ENCODE data around the gene TUBA8. TPM values are rescaled to one million over a fixed set of nuclear protein-coding genes. Genes with fewer than 3 reads are reported as not detected.
A peak's percentile ranks its signal among the peaks of the same experiment; 100 is the strongest.

TUBA8 gene
- polyA plus RNA-seq, 1 donor (not counting 4 experiments of a cell fraction or from before 2014, with no cell fraction given), result 0.35 TPM

DNA sequence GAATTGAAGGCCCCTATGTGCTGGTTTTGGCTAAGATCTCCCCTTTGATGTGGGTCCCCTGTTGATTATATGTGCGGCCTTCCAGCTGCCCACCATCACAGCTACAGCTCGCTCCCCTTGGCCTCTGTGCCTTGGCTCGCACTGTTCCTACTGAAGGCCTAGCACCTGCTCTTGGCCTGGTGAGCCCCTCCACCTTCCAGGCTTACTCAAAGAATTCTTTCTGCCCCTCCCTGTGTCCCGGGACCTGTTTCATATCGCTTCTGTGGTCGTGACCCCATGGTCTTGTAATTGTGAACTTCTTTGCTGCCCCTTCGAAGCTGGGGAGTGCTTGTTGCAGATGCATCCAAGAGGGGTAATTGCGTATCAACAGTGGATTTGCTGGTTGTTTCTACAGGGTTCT, 20.3 kb upstream of the TUBA8 start:
- H3K9ac ChIP-seq (ENCODE audit: control insufficient read depth, extremely low read depth, insufficient read depth, low read length), result no peak overlapping the region
- no peak overlapping the region for H3K4me3 ChIP-seq (ENCODE audit: control insufficient read depth in 2 of 3, extremely low read depth in 1 of 3, insufficient read depth in 2 of 3, low read depth in 1 of 3, low read length in 3 of 3)
- no peaks in the 10 kb centered on the region for H4K20me1 ChIP-seq (ENCODE audit: control insufficient read depth, extremely low read depth, insufficient read depth, low read length)
- H3K4me2 ChIP-seq (ENCODE audit: control insufficient read depth, extremely low read depth, insufficient read depth, low read depth, low read length), result no peak overlapping the region
- peaks cover 11% of the 10 kb centered on the region for H3K4me1 ChIP-seq (ENCODE audit: control insufficient read depth, extremely low read depth, insufficient read depth, low read length)
- no peaks in the 10 kb centered on the region for H3K9me1 ChIP-seq (ENCODE audit: control insufficient read depth, extremely low read depth, insufficient read depth, low read length)
- FAIRE-seq (no peak), DNase-seq (ENCODE audit: low read depth, low spot score) (no peak)
- H2AFZ ChIP-seq (ENCODE audit: control insufficient read depth, low read length), result no peak overlapping the region
- TF ChIP-seq, protein P1, sequence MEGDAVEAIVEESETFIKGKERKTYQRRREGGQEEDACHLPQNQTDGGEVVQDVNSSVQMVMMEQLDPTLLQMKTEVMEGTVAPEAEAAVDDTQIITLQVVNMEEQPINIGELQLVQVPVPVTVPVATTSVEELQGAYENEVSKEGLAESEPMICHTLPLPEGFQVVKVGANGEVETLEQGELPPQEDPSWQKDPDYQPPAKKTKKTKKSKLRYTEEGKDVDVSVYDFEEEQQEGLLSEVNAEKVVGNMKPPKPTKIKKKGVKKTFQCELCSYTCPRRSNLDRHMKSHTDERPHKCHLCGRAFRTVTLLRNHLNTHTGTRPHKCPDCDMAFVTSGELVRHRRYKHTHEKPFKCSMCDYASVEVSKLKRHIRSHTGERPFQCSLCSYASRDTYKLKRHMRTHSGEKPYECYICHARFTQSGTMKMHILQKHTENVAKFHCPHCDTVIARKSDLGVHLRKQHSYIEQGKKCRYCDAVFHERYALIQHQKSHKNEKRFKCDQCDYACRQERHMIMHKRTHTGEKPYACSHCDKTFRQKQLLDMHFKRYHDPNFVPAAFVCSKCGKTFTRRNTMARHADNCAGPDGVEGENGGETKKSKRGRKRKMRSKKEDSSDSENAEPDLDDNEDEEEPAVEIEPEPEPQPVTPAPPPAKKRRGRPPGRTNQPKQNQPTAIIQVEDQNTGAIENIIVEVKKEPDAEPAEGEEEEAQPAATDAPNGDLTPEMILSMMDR (optimal IDR thresholded peaks at IDR 0.05 in 1 of 3, IDR thresholded peaks at IDR 0.05 in 1 of 3, conservative IDR thresholded peaks at IDR 0.05 in 1 of 3; ENCODE audit: extremely low read depth in 1 of 3, insufficient read depth in 2 of 3, low read length in 3 of 3), result no peak
- no peak for TF ChIP-seq EZH2 (IDR thresholded peaks at IDR 0.05; ENCODE audit: low read length)
- no peak overlapping the region for H3K27ac ChIP-seq (ENCODE audit: control insufficient read depth, insufficient read depth, low read length)
- H3K79me2 ChIP-seq (ENCODE audit: control insufficient read depth, insufficient read depth, low read length), result no peaks in the 10 kb centered on the region
- no peaks in the 10 kb centered on the region for H3K27me3 ChIP-seq (ENCODE audit: control insufficient read depth, extremely low read depth, insufficient read depth, low read length)
- H3K9me3 ChIP-seq (ENCODE audit: control insufficient read depth, low read depth, low read length), result no peaks in the 10 kb centered on the region
- dilution Hi-C loops (cut with MboI; ENCODE audit: extremely low pct_ligation_motif_present, low sequenced_read_pairs), result no loop called here
- H3K36me3 ChIP-seq (ENCODE audit: control insufficient read depth in 2 of 2, extremely low read depth in 1 of 2, insufficient read depth in 2 of 2, low read length in 2 of 2), result peaks cover 14 to 22% of the 10 kb centered on the region in 2 experiments

DNA sequence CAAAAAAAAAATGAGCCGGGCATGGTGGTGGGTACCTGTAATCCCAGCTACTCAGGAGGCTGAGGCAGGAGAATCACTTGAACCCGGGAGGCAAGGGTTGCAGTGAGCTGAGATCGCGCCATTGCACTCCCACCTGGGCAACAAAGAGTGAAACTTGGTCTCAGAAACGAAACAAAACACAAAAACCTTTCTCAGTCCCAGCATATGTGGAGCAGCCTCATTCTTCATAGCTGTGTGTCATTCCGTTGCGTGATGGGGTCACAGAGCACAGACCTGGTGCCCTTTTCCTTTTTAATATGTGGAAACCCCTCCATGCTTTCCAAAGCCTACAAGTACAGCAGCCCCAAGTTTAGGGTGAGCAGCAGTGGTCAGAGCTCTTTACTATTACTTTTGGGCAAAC, 19.1 kb upstream of the TUBA8 start:
- Histone ChIP-seq H4K20me1 (ENCODE audit: control insufficient read depth, extremely low read depth, insufficient read depth, low read length) (no peaks in the 10 kb centered on the region), H3K9ac (ENCODE audit: control insufficient read depth, extremely low read depth, insufficient read depth, low read length) (peak overlapping the region; percentile 73), H3K36me3 (ENCODE audit: control insufficient read depth in 2 of 2, extremely low read depth in 1 of 2, insufficient read depth in 2 of 2, low read length in 2 of 2) (peaks cover 14 to 20% of the 10 kb centered on the region in 2 experiments), H3K4me2 (ENCODE audit: control insufficient read depth, extremely low read depth, insufficient read depth, low read depth, low read length) (peak overlapping the region; percentile 83), H2AFZ (ENCODE audit: control insufficient read depth, low read length) (peak overlapping the region; percentile 78), H3K79me2 (ENCODE audit: control insufficient read depth, insufficient read depth, low read length) (no peaks in the 10 kb centered on the region), H3K9me3 (ENCODE audit: control insufficient read depth, low read depth, low read length) (no peaks in the 10 kb centered on the region), H3K27me3 (ENCODE audit: control insufficient read depth, extremely low read depth, insufficient read depth, low read length) (no peaks in the 10 kb centered on the region), H3K4me1 (ENCODE audit: control insufficient read depth, extremely low read depth, insufficient read depth, low read length) (peaks cover 11% of the 10 kb centered on the region), H3K4me3 (ENCODE audit: control insufficient read depth in 2 of 3, extremely low read depth in 1 of 3, insufficient read depth in 2 of 3, low read depth in 1 of 3, low read length in 3 of 3) (peak overlapping the region in 2 of 3 experiments; percentile 42 to 64), H3K27ac (ENCODE audit: control insufficient read depth, insufficient read depth, low read length) (peak overlapping the region; percentile 71), H3K9me1 (ENCODE audit: control insufficient read depth, extremely low read depth, insufficient read depth, low read length) (no peaks in the 10 kb centered on the region)
- FAIRE-seq (no peak), DNase-seq (ENCODE audit: low read depth, low spot score) (no peak)
- TF ChIP-seq, protein P1 (optimal IDR thresholded peaks at IDR 0.05 in 1 of 3, IDR thresholded peaks at IDR 0.05 in 1 of 3, conservative IDR thresholded peaks at IDR 0.05 in 1 of 3; ENCODE audit: extremely low read depth in 1 of 3, insufficient read depth in 2 of 3, low read length in 3 of 3), result no peak
- no peak for TF ChIP-seq EZH2 (IDR thresholded peaks at IDR 0.05; ENCODE audit: low read length)
- dilution Hi-C loops (cut with MboI; ENCODE audit: extremely low pct_ligation_motif_present, low sequenced_read_pairs), result no loop called here
